GM12878 (cell line): ENCODE measurements around the gene JUN.

Experiments
- CTCF ChIP-seq, 3 experiments: IDR thresholded peaks in 2 of 3; conservative IDR thresholded peaks in 1 of 3; 2 replicates each; pipeline ENCODE4 v1.5.1; 2011; ENCODE audit warnings: low read depth in 3 of 3, low read length in 3 of 3, mild to moderate bottlenecking in 3 of 3, control low read depth in 2 of 3, moderate library complexity in 2 of 3, inconsistent platforms in 1 of 3, mixed read lengths in 1 of 3; ENCODE audit not compliant: control insufficient read depth in 2 of 3, insufficient read depth in 1 of 3; ENCODE audit errors: extremely low read depth in 1 of 3
- HDAC2 ChIP-seq: fragments of 200-600 bp; sonication (generic); IDR thresholded peaks from 2 replicates; pipeline ENCODE4 v1.6.1; 2017
- JUNB ChIP-seq: IDR thresholded peaks from 2 replicates; pipeline ENCODE4 v1.6.1; 2016; ENCODE audit warnings: antibody characterized with exemption, mild to moderate bottlenecking
- NRF1 ChIP-seq: conservative IDR thresholded peaks from 2 replicates; pipeline ENCODE4 v1.6.1; 2011; ENCODE audit warnings: mild to moderate bottlenecking, low read depth, low read length, improper control_type of control experiment
- PML ChIP-seq: IDR thresholded peaks from 2 replicates; pipeline ENCODE4 v1.6.1; 2012; ENCODE audit warnings: low read length, inconsistent platforms
- POLR2A ChIP-seq: IDR thresholded peaks from 2 replicates; pipeline ENCODE4 v1.6.1; 2011; ENCODE audit warnings: low read depth, mild to moderate bottlenecking, low read length
- POLR2AphosphoS5 ChIP-seq: IDR thresholded peaks from 2 replicates; pipeline ENCODE4 v1.6.1; 2011; ENCODE audit warnings: mild to moderate bottlenecking, low read length, inconsistent platforms
- RB1 ChIP-seq: fragments of 450-650 bp; formaldehyde crosslinking; IDR thresholded peaks from 2 replicates; pipeline ENCODE4 v1.6.1; 2017; ENCODE audit warnings: mild to moderate bottlenecking, borderline replicate concordance
- SMAD5 ChIP-seq: IDR thresholded peaks from 2 replicates; pipeline ENCODE4 v1.6.1; 2016; ENCODE audit warnings: antibody characterized with exemption, low read depth

GRCh38 chr1:58783993-58784757 lies at the start of gene JUN:
- TF ChIP-seq POLR2AphosphoS5 (peak; percentile 99), PML (peak; percentile 98; the same call in 1 of the 2 replicates), HDAC2 (0 out of 2 replicates have a peak, but pooled peaks have one; percentile 77), RB1 (no peak), CTCF (IDR thresholded peaks at IDR 0.05 in 2 of 3, conservative IDR thresholded peaks at IDR 0.05 in 1 of 3; ENCODE audit: control insufficient read depth in 2 of 3, extremely low read depth in 1 of 3, insufficient read depth in 1 of 3, low read depth in 3 of 3, low read length in 3 of 3) (0 out of 6 replicates have a peak, but pooled peaks of 1 of the 3 experiments have one; percentile 1), JUNB (peak; percentile 64), SMAD5 (peak; percentile 94), POLR2A (peak; percentile 99), NRF1 (no peak)
